Measurements from ENCODE around the gene BORCS5. TPM values are rescaled to one million over a fixed set of nuclear protein-coding genes. Genes with fewer than 3 reads are reported as not detected.

Gene BORCS5
- total RNA-seq, 1 experiment from 2014 or later, result 7.8 TPM

DNA sequence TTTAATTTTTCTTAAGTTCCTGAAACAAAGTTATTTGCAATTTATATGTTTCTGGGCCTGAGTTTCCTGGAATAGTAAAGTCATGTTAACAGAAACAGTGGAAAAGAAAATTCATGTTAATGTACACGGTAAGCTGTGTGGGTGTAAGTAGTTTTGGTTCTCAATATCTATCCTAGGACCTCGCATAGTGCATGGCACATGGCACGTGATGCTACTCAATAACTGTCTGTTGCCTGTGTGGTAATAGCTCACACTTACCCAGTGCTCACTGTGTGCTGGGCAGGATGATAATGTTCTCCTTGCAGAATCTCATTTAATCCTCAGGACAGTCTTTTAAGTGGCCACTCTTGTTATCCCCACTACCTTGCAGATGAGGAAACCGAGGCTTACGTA, 105.0 kb downstream of the BORCS5 start:
- no peak for DNase-seq (ENCODE audit: low read depth, low spot score)
- H3K4me1 ChIP-seq (ENCODE audit: control insufficient read depth, insufficient read depth, low read length), result no peaks in the 10 kb centered on the region
- intact Hi-C loops (cut with micrococcal nuclease; ENCODE audit: unreplicated experiment) (no loop called here), in situ Hi-C loops (cut with HindIII; ENCODE audit: low pct_unique_long_range_greater_than_20kb, low sequenced_read_pairs) (no loop called here)
- H3K27me3 ChIP-seq (ENCODE audit: control insufficient read depth, insufficient read depth, low read length), result no peaks in the 10 kb centered on the region
- H3K9me3 ChIP-seq (ENCODE audit: control insufficient read depth, insufficient read depth, low read depth, low read length), result no peaks in the 10 kb centered on the region
- ChIA-PET POLR2A (no interaction called here), CTCF (no interaction called here)
- no peak for TF ChIP-seq SIN3A (IDR thresholded peaks at IDR 0.05; ENCODE audit: borderline replicate concordance, insufficient read depth, low read depth, low read length)
- TF ChIP-seq CTCF (IDR thresholded peaks at IDR 0.05), result no peak
- no peak overlapping the region for H3K4me3 ChIP-seq (ENCODE audit: low read depth in 2 of 2, low read length in 2 of 2)
- no peaks in the 10 kb centered on the region for H3K36me3 ChIP-seq (ENCODE audit: control insufficient read depth, insufficient read depth, low read length)
- BruUV-seq (replicated peaks), result no TSS peak
- no peak for ATAC-seq
- no peak overlapping the region for H3K27ac ChIP-seq (ENCODE audit: low read length)

DNA sequence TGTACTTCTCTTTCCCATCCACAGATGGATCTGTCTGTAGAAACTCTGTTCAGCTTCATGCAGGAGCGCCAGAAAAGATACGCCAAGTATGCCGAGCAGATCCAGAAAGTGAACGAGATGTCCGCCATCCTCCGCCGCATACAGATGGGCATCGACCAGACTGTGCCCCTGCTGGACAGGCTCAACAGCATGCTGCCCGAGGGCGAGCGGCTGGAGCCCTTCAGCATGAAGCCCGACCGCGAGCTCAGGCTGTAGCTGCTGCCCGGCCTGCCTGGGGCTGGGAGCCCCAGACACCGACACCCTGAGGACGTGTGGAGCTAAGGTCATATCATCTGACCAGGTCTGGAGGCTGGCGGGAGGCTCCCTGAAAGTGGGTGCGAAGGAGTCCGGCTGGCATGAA, 108.6 kb downstream of the BORCS5 start:
- H3K36me3 ChIP-seq (ENCODE audit: control insufficient read depth, insufficient read depth, low read length), result no peaks in the 10 kb centered on the region
- H3K27ac ChIP-seq (ENCODE audit: low read length), result no peak overlapping the region
- no peaks in the 10 kb centered on the region for H3K4me1 ChIP-seq (ENCODE audit: control insufficient read depth, insufficient read depth, low read length)
- CTCF ChIA-PET, result no interaction called here
- H3K27me3 ChIP-seq (ENCODE audit: control insufficient read depth, insufficient read depth, low read length), result no peaks in the 10 kb centered on the region
- no peak overlapping the region for H3K4me3 ChIP-seq (ENCODE audit: low read depth in 2 of 2, low read length in 2 of 2)
- H3K9me3 ChIP-seq (ENCODE audit: control insufficient read depth, insufficient read depth, low read depth, low read length), result no peaks in the 10 kb centered on the region
- intact Hi-C loops (cut with micrococcal nuclease; ENCODE audit: unreplicated experiment) (no loop called here), in situ Hi-C loops (cut with HindIII; ENCODE audit: low pct_unique_long_range_greater_than_20kb, low sequenced_read_pairs) (no loop called here)
- POLR2A ChIA-PET, result no interaction called here
- no TSS peak for BruUV-seq (replicated peaks)
- DNase-seq (ENCODE audit: low read depth, low spot score), result no peak
- ATAC-seq, result no peak
- TF ChIP-seq TCF7L2 (IDR thresholded peaks at IDR 0.05; ENCODE audit: low read depth, low read length) (no peak), SIN3A (IDR thresholded peaks at IDR 0.05; ENCODE audit: borderline replicate concordance, insufficient read depth, low read depth, low read length) (no peak), CTCF (IDR thresholded peaks at IDR 0.05) (no peak), POLR2AphosphoS5 (IDR thresholded peaks at IDR 0.05; ENCODE audit: low read depth, low read length) (no peak)
- TF ChIP-seq, protein P1, sequence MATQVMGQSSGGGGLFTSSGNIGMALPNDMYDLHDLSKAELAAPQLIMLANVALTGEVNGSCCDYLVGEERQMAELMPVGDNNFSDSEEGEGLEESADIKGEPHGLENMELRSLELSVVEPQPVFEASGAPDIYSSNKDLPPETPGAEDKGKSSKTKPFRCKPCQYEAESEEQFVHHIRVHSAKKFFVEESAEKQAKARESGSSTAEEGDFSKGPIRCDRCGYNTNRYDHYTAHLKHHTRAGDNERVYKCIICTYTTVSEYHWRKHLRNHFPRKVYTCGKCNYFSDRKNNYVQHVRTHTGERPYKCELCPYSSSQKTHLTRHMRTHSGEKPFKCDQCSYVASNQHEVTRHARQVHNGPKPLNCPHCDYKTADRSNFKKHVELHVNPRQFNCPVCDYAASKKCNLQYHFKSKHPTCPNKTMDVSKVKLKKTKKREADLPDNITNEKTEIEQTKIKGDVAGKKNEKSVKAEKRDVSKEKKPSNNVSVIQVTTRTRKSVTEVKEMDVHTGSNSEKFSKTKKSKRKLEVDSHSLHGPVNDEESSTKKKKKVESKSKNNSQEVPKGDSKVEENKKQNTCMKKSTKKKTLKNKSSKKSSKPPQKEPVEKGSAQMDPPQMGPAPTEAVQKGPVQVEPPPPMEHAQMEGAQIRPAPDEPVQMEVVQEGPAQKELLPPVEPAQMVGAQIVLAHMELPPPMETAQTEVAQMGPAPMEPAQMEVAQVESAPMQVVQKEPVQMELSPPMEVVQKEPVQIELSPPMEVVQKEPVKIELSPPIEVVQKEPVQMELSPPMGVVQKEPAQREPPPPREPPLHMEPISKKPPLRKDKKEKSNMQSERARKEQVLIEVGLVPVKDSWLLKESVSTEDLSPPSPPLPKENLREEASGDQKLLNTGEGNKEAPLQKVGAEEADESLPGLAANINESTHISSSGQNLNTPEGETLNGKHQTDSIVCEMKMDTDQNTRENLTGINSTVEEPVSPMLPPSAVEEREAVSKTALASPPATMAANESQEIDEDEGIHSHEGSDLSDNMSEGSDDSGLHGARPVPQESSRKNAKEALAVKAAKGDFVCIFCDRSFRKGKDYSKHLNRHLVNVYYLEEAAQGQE (IDR thresholded peaks at IDR 0.05; ENCODE audit: insufficient read depth in 1 of 2, low read depth in 2 of 2, low read length in 1 of 2), result no peak

DNA sequence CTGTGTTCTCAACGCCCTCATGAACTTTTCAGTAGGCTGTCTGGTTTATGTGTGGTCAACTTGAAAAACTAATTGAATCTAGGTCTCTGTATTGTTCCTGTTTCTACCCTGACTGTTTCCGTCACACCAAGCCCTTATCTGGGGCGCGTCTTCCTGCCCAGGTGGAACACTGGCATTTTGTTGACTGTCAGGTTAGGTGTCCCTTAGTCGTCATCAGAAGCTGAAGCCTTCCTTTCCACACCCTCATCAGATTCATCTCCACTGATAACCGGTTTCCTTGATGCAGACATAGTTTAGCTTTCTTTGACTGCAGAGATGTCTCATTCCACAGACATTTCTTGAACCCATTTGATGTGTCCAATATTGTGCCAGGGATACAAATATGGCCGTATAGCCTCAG, 109.3 kb downstream of the BORCS5 start:
- BruUV-seq (replicated peaks), result no TSS peak
- no peak for DNase-seq (ENCODE audit: low read depth, low spot score)
- H3K9me3 ChIP-seq (ENCODE audit: control insufficient read depth, insufficient read depth, low read depth, low read length), result no peaks in the 10 kb centered on the region
- POLR2A ChIA-PET, result no interaction called here
- no peaks in the 10 kb centered on the region for H3K36me3 ChIP-seq (ENCODE audit: control insufficient read depth, insufficient read depth, low read length)
- in situ Hi-C loops (cut with HindIII; ENCODE audit: low pct_unique_long_range_greater_than_20kb, low sequenced_read_pairs) (no loop called here), intact Hi-C loops (cut with micrococcal nuclease; ENCODE audit: unreplicated experiment) (no loop called here)
- no peak overlapping the region for H3K27ac ChIP-seq (ENCODE audit: low read length)
- H3K27me3 ChIP-seq (ENCODE audit: control insufficient read depth, insufficient read depth, low read length), result no peaks in the 10 kb centered on the region
- no peaks in the 10 kb centered on the region for H3K4me1 ChIP-seq (ENCODE audit: control insufficient read depth, insufficient read depth, low read length)
- H3K4me3 ChIP-seq (ENCODE audit: low read depth in 2 of 2, low read length in 2 of 2), result no peak overlapping the region
- CTCF ChIA-PET, result no interaction called here
- no peak for ATAC-seq
- TF ChIP-seq CTCF (IDR thresholded peaks at IDR 0.05) (no peak), POLR2AphosphoS5 (IDR thresholded peaks at IDR 0.05; ENCODE audit: low read depth, low read length) (no peak), TCF7L2 (IDR thresholded peaks at IDR 0.05; ENCODE audit: low read depth, low read length) (no peak), SIN3A (IDR thresholded peaks at IDR 0.05; ENCODE audit: borderline replicate concordance, insufficient read depth, low read depth, low read length) (no peak)
- TF ChIP-seq, protein P1 (IDR thresholded peaks at IDR 0.05; ENCODE audit: insufficient read depth in 1 of 2, low read depth in 2 of 2, low read length in 1 of 2), result no peak

Data from Panc1 (cell line).